Left renal pelvis (tissue), 4 donors: ENCODE results near the gene PEMT. TPM values are rescaled to one million over a fixed set of nuclear protein-coding genes. Genes with fewer than 3 reads are reported as not detected.
A peak's percentile ranks its signal among the peaks of the same experiment; 100 is the strongest.
"Not testable (repeated sequence)": the region's sequence is repeated elsewhere in the genome, so short reads cannot be mapped to it uniquely, and the experiment has no call there.

Experiments used
- DNase-seq, 4 donors: peaks; one replicate each; pipeline ENCODE4 v3.0.0-alpha.2; 2013; ENCODE audit warnings: low read depth in 4 of 4, low spot score in 3 of 4
- polyA plus RNA-seq, 4 donors: library from polyadenylated mRNA; unstranded; fragments of 120-200 nt; gene quantifications; one replicate each; pipeline ENCODE4 v1.2.1, GENCODE V29; 2013; ENCODE audit not compliant: insufficient read length in 4 of 4

The PEMT gene
- polyA plus RNA-seq = 10 to 100 TPM; 22.8 to 31.7 (median 27.1) TPM

- peak; percentile 94 to 96 (median 95) for DNase-seq
Measured at GRCh38 chr17:17591355-17592298, at the start of gene PEMT. Gene PEMT (minus strand): TSS chr17:17591708. CDS start chr17:17591626, 82 bp downstream.

GRCh38 chr17:17639661-17640270 lies 48.3 kb upstream of the PEMT start:
- DNase-seq = not testable (repeated sequence)

GRCh38 chr17:17638467-17638866 lies 47.0 kb upstream of the PEMT start:
- DNase-seq = no peak

- DNase-seq = no peak
Measured at GRCh38 chr17:17636272-17636885, 44.9 kb upstream of the PEMT start.

- not testable (repeated sequence) for DNase-seq
Measured at GRCh38 chr17:17635537-17636271, 44.2 kb upstream of the PEMT start.

- no peak for DNase-seq
Measured at GRCh38 chr17:17635126-17635525, 43.6 kb upstream of the PEMT start.

- no peak for DNase-seq
Measured at GRCh38 chr17:17633310-17633709, 41.8 kb upstream of the PEMT start.

GRCh38 chr17:17632690-17633089 lies 41.2 kb upstream of the PEMT start:
- not testable (repeated sequence) for DNase-seq

- no peak for DNase-seq
Measured at GRCh38 chr17:17628388-17629008, 37.0 kb upstream of the PEMT start.

GRCh38 chr17:17626840-17627239 lies 35.3 kb upstream of the PEMT start:
- DNase-seq = no peak

- no peak for DNase-seq
Measured at GRCh38 chr17:17626151-17626805, 34.8 kb upstream of the PEMT start.

GRCh38 chr17:17624741-17625140 lies 33.2 kb upstream of the PEMT start:
- no peak for DNase-seq

GRCh38 chr17:17623904-17624303 lies 32.4 kb upstream of the PEMT start:
- no peak for DNase-seq

GRCh38 chr17:17621254-17621653 lies 29.7 kb upstream of the PEMT start:
- DNase-seq = no peak

- peak in 2 of 4 donors; percentile 46 to 48 for DNase-seq
Measured at GRCh38 chr17:17613708-17614114, 22.2 kb upstream of the PEMT start.

GRCh38 chr17:17612085-17613022 lies 20.8 kb upstream of the PEMT start:
- no peak for DNase-seq

- no peak for DNase-seq
Measured at GRCh38 chr17:17609121-17609520, 17.6 kb upstream of the PEMT start.

- no peak for DNase-seq
Measured at GRCh38 chr17:17606416-17607000, 15.0 kb upstream of the PEMT start.
